Measurements from ENCODE around the gene XYLT2.
"Not testable (repeated sequence)": the region's sequence is repeated elsewhere in the genome, so short reads cannot be mapped to it uniquely, and the experiment has no call there.

Gene XYLT2

GRCh38 chr17:50389534-50389933 is 43.6 kb downstream of the XYLT2 start:
- DNase-seq (ENCODE audit: low read depth): no peak

DNA sequence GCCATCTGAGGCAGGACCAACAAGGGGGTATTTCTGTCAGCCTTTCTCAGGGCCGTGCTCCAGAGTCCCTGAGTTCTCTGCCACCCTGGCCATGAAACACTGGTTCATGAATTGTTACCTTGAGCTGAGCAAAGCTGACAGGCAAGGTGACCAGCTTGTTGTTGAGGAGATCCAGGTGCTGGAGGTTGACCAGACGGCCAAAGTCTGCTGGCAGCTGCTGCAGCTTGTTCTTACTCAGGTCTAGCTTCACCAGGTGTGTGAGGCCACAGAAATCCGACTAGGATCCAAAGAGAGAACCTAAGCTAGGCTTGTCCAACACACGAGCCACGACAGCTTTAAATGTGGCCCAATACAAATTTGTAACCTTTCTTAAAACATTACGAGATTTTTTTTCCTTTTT is 46.7 kb downstream of the XYLT2 start:
- DNase-seq (ENCODE audit: low read depth): no peak

DNA sequence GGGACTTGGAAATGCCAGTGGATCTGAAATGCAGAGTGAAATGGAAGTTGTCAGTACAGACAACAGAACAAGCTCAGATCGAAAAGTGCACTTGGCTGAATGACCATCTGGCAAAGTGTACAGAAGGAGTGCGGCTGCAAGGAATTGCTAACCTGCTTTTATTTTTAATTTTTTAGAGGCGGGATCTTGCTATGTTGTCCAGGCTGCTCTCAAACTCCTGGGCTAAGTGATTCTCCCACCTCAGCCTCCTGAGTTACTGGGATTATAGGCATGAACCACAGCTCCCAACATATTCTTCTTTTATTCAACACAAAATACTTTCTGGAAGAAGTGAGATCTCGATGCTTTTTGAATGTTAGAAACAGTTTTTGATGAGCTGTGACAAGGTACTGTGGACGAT is 47.8 kb downstream of the XYLT2 start:
- DNase-seq (ENCODE audit: low read depth): no peak

DNA sequence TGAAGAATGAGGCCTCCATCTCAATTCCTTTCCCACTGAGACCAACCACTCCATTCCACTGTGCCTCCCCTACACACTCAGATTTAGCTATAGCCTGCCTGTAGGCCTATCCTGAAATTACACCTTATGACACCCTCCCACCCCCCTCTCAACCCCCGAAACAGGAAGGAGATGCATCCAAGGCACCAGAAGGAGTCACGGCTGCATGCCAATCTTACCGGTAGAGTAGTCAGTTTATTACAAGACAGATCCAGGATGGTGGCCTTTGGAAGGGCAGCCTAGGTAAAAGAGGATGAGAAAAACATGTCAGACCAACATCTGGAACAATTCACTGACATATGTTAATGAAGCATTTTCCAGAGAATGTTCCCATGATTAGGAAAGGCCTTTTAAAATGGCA is 48.8 kb downstream of the XYLT2 start:
- no peak for DNase-seq (ENCODE audit: low read depth)

- DNase-seq (ENCODE audit: low read depth): no peak
Observed at GRCh38 chr17:50396261-50397110, 50.6 kb downstream of the XYLT2 start.

DNA sequence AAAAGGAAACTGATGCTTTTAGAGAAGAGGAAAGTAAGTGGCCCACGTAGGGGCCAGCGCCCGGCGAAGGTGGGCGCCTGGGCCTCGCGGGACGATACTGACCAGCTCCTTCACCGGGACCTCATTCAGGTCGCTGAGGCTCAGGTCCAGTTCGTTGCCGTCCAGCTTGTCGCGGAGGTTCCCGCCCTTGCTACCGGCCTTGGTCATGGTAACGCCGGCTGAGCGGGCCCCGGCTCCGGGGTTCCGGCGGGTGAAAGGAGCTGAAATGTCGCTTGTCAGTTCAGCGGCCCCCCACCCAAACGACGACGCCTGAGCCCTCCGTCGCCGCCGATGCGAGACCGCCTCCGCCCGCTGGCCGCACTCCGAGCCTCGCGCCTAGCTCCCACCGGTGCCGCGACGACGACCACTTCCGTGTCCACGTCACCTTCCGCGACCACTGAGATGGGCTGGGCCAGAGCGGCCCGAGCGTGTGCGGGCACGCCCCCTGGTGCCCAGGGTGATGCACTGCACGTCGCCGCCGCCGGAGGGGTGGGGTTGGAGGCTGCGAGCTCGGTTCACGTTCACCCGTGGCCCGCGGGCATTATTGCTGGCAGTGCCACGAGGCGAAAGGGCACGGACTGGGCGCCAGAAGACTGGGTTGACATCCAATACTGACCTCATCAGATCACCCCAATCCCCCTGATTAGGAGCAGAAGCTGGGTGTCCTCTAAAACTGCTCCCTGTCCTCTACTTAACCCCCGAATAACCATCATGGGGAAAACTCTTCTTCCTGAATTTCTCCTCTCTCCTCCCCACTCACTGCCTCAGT is 51.4 kb downstream of the XYLT2 start, which contains the start of gene LRRC59:
Gene LRRC59, minus strand, starts transcription at position 413 of the 808 bp plus-strand sequence. Its CDS starts 206 bp downstream, at position 207.
- peak; percentile 88 for DNase-seq (ENCODE audit: low read depth)

DNA sequence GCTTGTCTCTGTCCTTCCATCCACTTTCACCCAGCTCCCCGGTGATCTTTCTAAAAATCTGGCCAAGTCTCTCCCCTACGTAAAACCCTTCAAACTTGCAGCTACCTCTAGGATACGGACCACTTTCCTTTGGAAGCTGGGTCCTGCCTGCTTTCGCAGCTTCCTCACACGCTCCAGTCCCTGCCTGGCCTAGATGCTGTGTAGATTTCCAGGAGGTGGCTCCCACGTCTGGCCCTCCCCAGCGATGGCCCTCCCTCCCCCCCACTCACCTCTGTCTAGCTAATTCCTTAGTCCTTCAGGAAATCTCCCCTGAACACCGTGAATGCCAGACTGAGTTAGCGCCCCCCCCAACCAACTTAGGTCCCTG is 52.0 kb downstream of the XYLT2 start:
- no peak for DNase-seq (ENCODE audit: low read depth)

- not testable (repeated sequence) for DNase-seq (ENCODE audit: low read depth)
Observed at GRCh38 chr17:50398672-50399071, 52.7 kb downstream of the XYLT2 start.

DNA sequence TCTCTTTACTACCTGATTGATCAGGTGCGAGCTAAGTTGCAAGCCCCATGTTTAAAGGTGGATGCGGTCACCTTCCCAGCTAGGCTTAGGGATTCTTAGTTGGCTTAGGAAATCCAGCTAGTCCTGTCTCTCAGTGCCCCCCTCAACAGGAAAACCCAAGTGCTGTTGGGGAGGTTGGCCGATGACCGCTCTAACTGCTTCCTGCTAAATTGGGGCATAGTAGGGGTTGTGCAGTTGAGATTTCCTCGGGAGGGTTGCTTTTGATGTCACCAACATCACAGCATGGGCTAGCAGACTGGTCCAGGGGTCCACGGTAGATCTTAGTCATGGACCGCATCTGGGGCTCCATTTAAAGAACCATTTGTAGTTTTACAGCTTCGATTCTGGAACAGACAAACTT is 53.7 kb downstream of the XYLT2 start:
- not testable (repeated sequence) for DNase-seq (ENCODE audit: low read depth)

- not testable (repeated sequence) for DNase-seq (ENCODE audit: low read depth)
Observed at GRCh38 chr17:50405351-50405750, 59.4 kb downstream of the XYLT2 start.

GRCh38 chr17:50406578-50406977 is 60.7 kb downstream of the XYLT2 start:
- DNase-seq (ENCODE audit: low read depth): no peak

DNA sequence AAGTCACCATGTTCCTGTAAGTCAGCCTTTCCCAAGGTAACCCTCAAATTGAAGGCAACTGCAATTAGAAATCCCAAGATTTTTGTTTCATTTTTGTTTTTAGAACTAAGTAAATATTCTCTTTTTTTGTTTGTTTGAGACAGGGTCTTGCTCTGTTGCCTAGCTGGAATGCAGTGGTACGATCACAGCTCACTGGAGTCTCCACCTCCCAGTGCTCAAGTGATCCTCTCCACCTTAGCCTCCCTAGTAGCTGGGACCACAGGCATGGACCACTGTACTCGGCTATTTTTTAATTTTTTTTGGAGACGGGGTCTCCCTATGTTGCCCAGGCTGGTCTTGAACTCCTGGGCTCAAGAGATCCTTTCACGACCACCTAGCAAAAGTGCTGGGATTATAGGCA is 62.0 kb downstream of the XYLT2 start:
- DNase-seq (ENCODE audit: low read depth): no peak
